GM12878 (cell line): ENCODE results near the gene OR10H1. TPM values are rescaled to one million over a fixed set of nuclear protein-coding genes. Genes with fewer than 3 reads are reported as not detected.

Experiments used
- CBX5 ChIP-seq: sonication (generic); IDR thresholded peaks from 2 replicates; pipeline ENCODE4 v1.6.1; 2016; ENCODE audit warnings: low read depth, moderate library complexity, mild to moderate bottlenecking, inconsistent platforms
- FOXM1 ChIP-seq: IDR thresholded peaks from 2 replicates; pipeline ENCODE4 v1.6.1; 2012; ENCODE audit warnings: low read depth, mild to moderate bottlenecking, inconsistent platforms, low read length, moderate library complexity
- IKZF1 ChIP-seq: fragments of 450-650 bp; conservative IDR thresholded peaks from 2 replicates; pipeline ENCODE4 v1.6.1; 2017; ENCODE audit warnings: antibody characterized with exemption, mild to moderate bottlenecking
- PML ChIP-seq: IDR thresholded peaks from 2 replicates; pipeline ENCODE4 v1.6.1; 2012; ENCODE audit warnings: low read length, inconsistent platforms
- POU2F2 ChIP-seq: IDR thresholded peaks from 3 replicates; pipeline ENCODE4 v1.6.1; 2011; ENCODE audit warnings: low read depth, mild to moderate bottlenecking, low read length, borderline replicate concordance
- PRDM15 ChIP-seq: fragments of 450-650 bp; formaldehyde crosslinking; IDR thresholded peaks from 2 replicates; pipeline ENCODE4 v1.4.0; 2020; ENCODE audit warnings: mild to moderate bottlenecking, moderate library complexity
- USF1 ChIP-seq: IDR thresholded peaks from 2 replicates; pipeline ENCODE4 v1.6.1; 2011; ENCODE audit warnings: borderline replicate concordance, low read depth, mild to moderate bottlenecking, moderate library complexity, mixed read lengths, low read length; ENCODE audit not compliant: insufficient read depth; ENCODE audit errors: extremely low read length
- WRNIP1 ChIP-seq: IDR thresholded peaks from 2 replicates; pipeline ENCODE4 v1.6.1; 2011; ENCODE audit warnings: low read depth, low read length, improper control_type of control experiment, borderline replicate concordance
- ZBTB33 ChIP-seq: fragments of 450-650 bp; IDR thresholded peaks from 2 replicates; pipeline ENCODE4 v1.6.1; 2017; ENCODE audit warnings: mild to moderate bottlenecking
- ZNF384 ChIP-seq: IDR thresholded peaks from 2 replicates; pipeline ENCODE4 v1.6.1; 2012; ENCODE audit warnings: low read depth, mild to moderate bottlenecking, low read length, improper control_type of control experiment, borderline replicate concordance
- polyA plus RNA-seq, 11 experiments: library from polyadenylated mRNA; depleted of rRNA in 4 of 11; unstranded in 6 of 11; stranded (reverse) in 5 of 11; fragments of >200 nt; fragmentation: Nextera tagmentation in 4 of 11; fragmentation: Illumina TruSeq in 1 of 11; extraction: Ambion mirVana in 4 of 11; extraction: Trizol in 1 of 11; gene quantifications; 1 replicate in 1 of 11; 2 replicates in 10 of 11; pipeline versions ENCODE4 v1.2.1 to v1.2.3, GENCODE V29; 2011 to 2016; ENCODE audit warnings: inconsistent platforms in 2 of 11, missing spikeins in 2 of 11, low read depth in 1 of 11
- total RNA-seq, 4 experiments: library from RNA; depleted of rRNA in 3 of 4; stranded (reverse); fragments of >200 nt in 3 of 4; fragmentation: Illumina TruSeq in 1 of 4; extraction: Trizol in 1 of 4; gene quantifications; 2 replicates each; pipeline versions ENCODE4 v1.2.1 to v1.2.3, GENCODE V29; 2013 to 2021
- TF ChIP-seq, protein P1 (sequence below): IDR thresholded peaks from 2 replicates; pipeline ENCODE4 v1.6.1; 2012; ENCODE audit warnings: low read depth, low read length, improper control_type of control experiment

OR10H1 gene
- total and polyA plus RNA-seq, 10 of the 15 experiments (the other 5 are each of a cell fraction or from before 2014, with no cell fraction given) = not detected

GRCh38 chr19:15758379-15758778, 57.1 kb downstream of the OR10H1 start (continued):
- no peak for TF ChIP-seq PRDM15 (CRISPR knock-in tag)
- no peak for TF ChIP-seq IKZF1
- no peak for TF ChIP-seq PML
- TF ChIP-seq USF1 = no peak
- TF ChIP-seq ZNF384 = no peak
- TF ChIP-seq CBX5 = no peak
- TF ChIP-seq, protein P1, sequence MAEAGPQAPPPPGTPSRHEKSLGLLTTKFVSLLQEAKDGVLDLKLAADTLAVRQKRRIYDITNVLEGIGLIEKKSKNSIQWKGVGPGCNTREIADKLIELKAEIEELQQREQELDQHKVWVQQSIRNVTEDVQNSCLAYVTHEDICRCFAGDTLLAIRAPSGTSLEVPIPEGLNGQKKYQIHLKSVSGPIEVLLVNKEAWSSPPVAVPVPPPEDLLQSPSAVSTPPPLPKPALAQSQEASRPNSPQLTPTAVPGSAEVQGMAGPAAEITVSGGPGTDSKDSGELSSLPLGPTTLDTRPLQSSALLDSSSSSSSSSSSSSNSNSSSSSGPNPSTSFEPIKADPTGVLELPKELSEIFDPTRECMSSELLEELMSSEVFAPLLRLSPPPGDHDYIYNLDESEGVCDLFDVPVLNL = no peak
- no peak for TF ChIP-seq WRNIP1
- TF ChIP-seq ZBTB33 = no peak
- TF ChIP-seq FOXM1 = no peak
- no peak for TF ChIP-seq POU2F2

Other genes starting within 250 kb of the OR10H1 start
Only the 7 nearest of the 9 such genes appear.
- gene CYP4F12, start 142.6 kb downstream of the OR10H1 start, total RNA-seq (2014; rRNA removed) = not detected in 2 replicates
- not detected in 2 replicates for gene CYP4F12, start 142.6 kb downstream of the OR10H1 start, total RNA-seq (2014; rRNA removed; fragmentation: Illumina TruSeq; extraction: Trizol)
- gene CYP4F12, start 142.6 kb downstream of the OR10H1 start, total RNA-seq (2021) = not detected in 2 replicates
- 0.20 TPM in 2 replicates for gene CYP4F12, start 142.6 kb downstream of the OR10H1 start, polyA plus RNA-seq (2011; rRNA removed)
- gene CYP4F12, start 142.6 kb downstream of the OR10H1 start, polyA plus RNA-seq (2014; fragmentation: Illumina TruSeq; extraction: Trizol) = not detected in 2 replicates
- not detected for gene CYP4F12, start 142.6 kb downstream of the OR10H1 start, polyA plus RNA-seq (2014; fragmentation: Nextera tagmentation; extraction: Ambion mirVana)
- 0.12 TPM in 1 of 2 replicates, not detected in the other for gene CYP4F12, start 142.6 kb downstream of the OR10H1 start, polyA plus RNA-seq (2014; rRNA removed)
- not detected for gene CYP4F12, start 142.6 kb downstream of the OR10H1 start, polyA plus RNA-seq (2016; fragmentation: Nextera tagmentation; extraction: Ambion mirVana)
- not detected in 2 replicates for gene OR10H2, start 87.6 kb downstream of the OR10H1 start, total RNA-seq (2014; rRNA removed)
- gene OR10H2, start 87.6 kb downstream of the OR10H1 start, total RNA-seq (2014; rRNA removed; fragmentation: Illumina TruSeq; extraction: Trizol) = not detected in 2 replicates
- not detected in 2 replicates for gene OR10H2, start 87.6 kb downstream of the OR10H1 start, total RNA-seq (2021)
- not detected in 2 replicates for gene OR10H2, start 87.6 kb downstream of the OR10H1 start, polyA plus RNA-seq (2011; rRNA removed)
- not detected in 2 replicates for gene OR10H2, start 87.6 kb downstream of the OR10H1 start, polyA plus RNA-seq (2014; fragmentation: Illumina TruSeq; extraction: Trizol)
- not detected for gene OR10H2, start 87.6 kb downstream of the OR10H1 start, polyA plus RNA-seq (2014; fragmentation: Nextera tagmentation; extraction: Ambion mirVana)
- gene OR10H2, start 87.6 kb downstream of the OR10H1 start, polyA plus RNA-seq (2014; rRNA removed) = not detected in 2 replicates
- gene OR10H2, start 87.6 kb downstream of the OR10H1 start, polyA plus RNA-seq (2016; fragmentation: Nextera tagmentation; extraction: Ambion mirVana) = not detected
- not detected in 2 replicates for gene OR10H3, start 77.7 kb downstream of the OR10H1 start, total RNA-seq (2014; rRNA removed)
- gene OR10H3, start 77.7 kb downstream of the OR10H1 start, total RNA-seq (2014; rRNA removed; fragmentation: Illumina TruSeq; extraction: Trizol) = not detected in 2 replicates
- not detected in 2 replicates for gene OR10H3, start 77.7 kb downstream of the OR10H1 start, total RNA-seq (2021)
- not detected in 2 replicates for gene OR10H3, start 77.7 kb downstream of the OR10H1 start, polyA plus RNA-seq (2011; rRNA removed)
- not detected in 2 replicates for gene OR10H3, start 77.7 kb downstream of the OR10H1 start, polyA plus RNA-seq (2014; fragmentation: Illumina TruSeq; extraction: Trizol)
- gene OR10H3, start 77.7 kb downstream of the OR10H1 start, polyA plus RNA-seq (2014; fragmentation: Nextera tagmentation; extraction: Ambion mirVana) = not detected
- not detected in 2 replicates for gene OR10H3, start 77.7 kb downstream of the OR10H1 start, polyA plus RNA-seq (2014; rRNA removed)
- gene OR10H3, start 77.7 kb downstream of the OR10H1 start, polyA plus RNA-seq (2016; fragmentation: Nextera tagmentation; extraction: Ambion mirVana) = not detected
- gene OR10H5, start 28.0 kb downstream of the OR10H1 start, total RNA-seq (2014; rRNA removed) = not detected in 2 replicates
- gene OR10H5, start 28.0 kb downstream of the OR10H1 start, total RNA-seq (2014; rRNA removed; fragmentation: Illumina TruSeq; extraction: Trizol) = not detected in 2 replicates
- gene OR10H5, start 28.0 kb downstream of the OR10H1 start, total RNA-seq (2021) = not detected in 2 replicates
- gene OR10H5, start 28.0 kb downstream of the OR10H1 start, polyA plus RNA-seq (2011; rRNA removed) = not detected in 2 replicates
- gene OR10H5, start 28.0 kb downstream of the OR10H1 start, polyA plus RNA-seq (2014; fragmentation: Illumina TruSeq; extraction: Trizol) = not detected in 2 replicates
- gene OR10H5, start 28.0 kb downstream of the OR10H1 start, polyA plus RNA-seq (2014; fragmentation: Nextera tagmentation; extraction: Ambion mirVana) = not detected
- gene OR10H5, start 28.0 kb downstream of the OR10H1 start, polyA plus RNA-seq (2014; rRNA removed) = not detected in 2 replicates
- gene OR10H5, start 28.0 kb downstream of the OR10H1 start, polyA plus RNA-seq (2016; fragmentation: Nextera tagmentation; extraction: Ambion mirVana) = not detected
- 0.62 and 0.76 TPM in 2 replicates for gene CYP4F2, start 82.4 kb upstream of the OR10H1 start, total RNA-seq (2014; rRNA removed)
- gene CYP4F2, start 82.4 kb upstream of the OR10H1 start, total RNA-seq (2014; rRNA removed; fragmentation: Illumina TruSeq; extraction: Trizol) = 0.22 and 0.32 TPM in 2 replicates
- gene CYP4F2, start 82.4 kb upstream of the OR10H1 start, total RNA-seq (2021) = 1.1 and 1.6 TPM in 2 replicates
- 0.46 and 0.64 TPM in 2 replicates for gene CYP4F2, start 82.4 kb upstream of the OR10H1 start, polyA plus RNA-seq (2011; rRNA removed)
- gene CYP4F2, start 82.4 kb upstream of the OR10H1 start, polyA plus RNA-seq (2014; fragmentation: Illumina TruSeq; extraction: Trizol) = 0.54 and 2.4 TPM in 2 replicates
- under 1 TPM; 0.08 to 0.24 TPM for gene CYP4F2, start 82.4 kb upstream of the OR10H1 start, polyA plus RNA-seq (2014; fragmentation: Nextera tagmentation; extraction: Ambion mirVana)
- gene CYP4F2, start 82.4 kb upstream of the OR10H1 start, polyA plus RNA-seq (2014; rRNA removed) = 1.9 and 3.5 TPM in 2 replicates
- gene CYP4F2, start 82.4 kb upstream of the OR10H1 start, polyA plus RNA-seq (2016; fragmentation: Nextera tagmentation; extraction: Ambion mirVana) = under 1 TPM; 0.82 to 0.99 TPM
- gene CYP4F11, start 118.9 kb upstream of the OR10H1 start, total RNA-seq (2014; rRNA removed) = not detected in 2 replicates
- gene CYP4F11, start 118.9 kb upstream of the OR10H1 start, total RNA-seq (2014; rRNA removed; fragmentation: Illumina TruSeq; extraction: Trizol) = not detected in 2 replicates
- gene CYP4F11, start 118.9 kb upstream of the OR10H1 start, total RNA-seq (2021) = 0.08 TPM in 1 of 2 replicates, not detected in the other
- not detected in 2 replicates for gene CYP4F11, start 118.9 kb upstream of the OR10H1 start, polyA plus RNA-seq (2011; rRNA removed)
- not detected in 2 replicates for gene CYP4F11, start 118.9 kb upstream of the OR10H1 start, polyA plus RNA-seq (2014; fragmentation: Illumina TruSeq; extraction: Trizol)
- gene CYP4F11, start 118.9 kb upstream of the OR10H1 start, polyA plus RNA-seq (2014; fragmentation: Nextera tagmentation; extraction: Ambion mirVana) = not detected
- not detected in 2 replicates for gene CYP4F11, start 118.9 kb upstream of the OR10H1 start, polyA plus RNA-seq (2014; rRNA removed)
- gene CYP4F11, start 118.9 kb upstream of the OR10H1 start, polyA plus RNA-seq (2016; fragmentation: Nextera tagmentation; extraction: Ambion mirVana) = not detected
- gene OR10H4, start 133.3 kb upstream of the OR10H1 start, total RNA-seq (2014; rRNA removed) = not detected in 2 replicates
- not detected in 2 replicates for gene OR10H4, start 133.3 kb upstream of the OR10H1 start, total RNA-seq (2014; rRNA removed; fragmentation: Illumina TruSeq; extraction: Trizol)
- not detected in 2 replicates for gene OR10H4, start 133.3 kb upstream of the OR10H1 start, total RNA-seq (2021)
- not detected in 2 replicates for gene OR10H4, start 133.3 kb upstream of the OR10H1 start, polyA plus RNA-seq (2011; rRNA removed)
- not detected in 2 replicates for gene OR10H4, start 133.3 kb upstream of the OR10H1 start, polyA plus RNA-seq (2014; fragmentation: Illumina TruSeq; extraction: Trizol)
- not detected for gene OR10H4, start 133.3 kb upstream of the OR10H1 start, polyA plus RNA-seq (2014; fragmentation: Nextera tagmentation; extraction: Ambion mirVana)
- gene OR10H4, start 133.3 kb upstream of the OR10H1 start, polyA plus RNA-seq (2014; rRNA removed) = not detected in 2 replicates
- gene OR10H4, start 133.3 kb upstream of the OR10H1 start, polyA plus RNA-seq (2016; fragmentation: Nextera tagmentation; extraction: Ambion mirVana) = not detected